HCT116 (cell line): ENCODE measurements around the gene ADM2. TPM values are rescaled to one million over a fixed set of nuclear protein-coding genes. Genes with fewer than 3 reads are reported as not detected.

Source experiments
- ATAC-seq: fragments of 200-7000 bp; cut with Tn5 transposase; 2 replicates; pipeline ENCODE4 v1.9.1; 2020; ENCODE audit warnings: mild to moderate bottlenecking, moderate library complexity
- BruUV-seq: library from RNA; stranded (reverse); fragments of 400-500 nt; replicated peaks from 2 replicates; lab custom pipeline; 2021; lab: Mats Ljungman, UMichigan
- CTCF ChIA-PET: fragments of 300-600 bp; sonication (Branson Sonifier 250); formaldehyde crosslinking; loops from one replicate; lab custom pipeline; 2021; ENCODE audit warnings: antibody characterized with exemption; lab: Charles Lee
- POLR2A ChIA-PET: fragments of 300-600, 350-600 bp; sonication (Branson Sonifier 250); formaldehyde crosslinking; loops from one replicate; lab custom pipeline; 2021; ENCODE audit warnings: antibody characterized with exemption; lab: Charles Lee
- RAD21 ChIA-PET, 2 experiments: fragments of 300-600 bp; sonication (Branson Sonifier 250); formaldehyde crosslinking; loops; one replicate each; lab custom pipeline; 2023; ENCODE audit warnings: low total read pairs in 2 of 2; ENCODE audit not compliant: uncharacterized antibody in 2 of 2, unreplicated experiment in 2 of 2, low non-redundant PET in 1 of 2; lab: Charles Lee
- DNase-seq: peaks from one replicate; pipeline ENCODE4 v3.0.0-alpha.2; 2010; ENCODE audit warnings: low read depth, low spot score
- H2AFZ ChIP-seq: fragments of 200-600 bp; shearing (Covaris generic), sonication (generic); 2 replicates; pipeline ENCODE4 v1.6.1; 2017; ENCODE audit warnings: low read depth, mixed run types, mixed read lengths, antibody characterized with exemption, low read length; ENCODE audit not compliant: poor library complexity, severe bottlenecking
- H3K27ac ChIP-seq: 2 replicates; pipeline ENCODE4 v1.5.1; 2012; ENCODE audit warnings: low read depth, low read length
- H3K27me3 ChIP-seq: fragments of 200-600 bp; sonication (generic); 2 replicates; pipeline ENCODE4 v1.6.1; 2016; ENCODE audit warnings: mixed run types, low read length, mixed read lengths; ENCODE audit not compliant: insufficient read depth
- H3K36me3 ChIP-seq, 2 experiments: fragments of 200-500 bp in 1 of 2; fragments of 200-600 bp in 1 of 2; sonication (Bioruptor generic) in 1 of 2; sonication (generic) in 1 of 2; 2 replicates each; pipeline versions ENCODE4 v1.5.1 to v1.6.1; 2014 to 2016; ENCODE audit warnings: low read length in 2 of 2, inconsistent platforms in 1 of 2, mixed read lengths in 1 of 2, mixed run types in 1 of 2; ENCODE audit not compliant: insufficient read depth in 2 of 2, control insufficient read depth in 1 of 2
- H3K4me1 ChIP-seq, 2 experiments: fragments of 200-600 bp in 1 of 2; sonication (generic) in 1 of 2; 2 replicates each; pipeline versions ENCODE4 v1.5.1 to v1.6.1; 2012 to 2017; ENCODE audit warnings: low read length in 2 of 2, inconsistent platforms in 1 of 2, mild to moderate bottlenecking in 1 of 2, mixed read lengths in 1 of 2, mixed run types in 1 of 2, moderate library complexity in 1 of 2; ENCODE audit not compliant: insufficient read depth in 2 of 2, control insufficient read depth in 1 of 2
- H3K4me2 ChIP-seq: fragments of 200-600 bp; sonication (generic); 2 replicates; pipeline ENCODE4 v1.6.1; 2017; ENCODE audit warnings: mixed run types, low read length, mixed read lengths
- H3K4me3 ChIP-seq, 2 experiments: fragments of 200-600 bp in 1 of 2; sonication (generic) in 1 of 2; replicated peaks in 1 of 2; 2 replicates each; pipeline ENCODE4 v1.5.1; 2011 to 2016; ENCODE audit warnings: low read length in 2 of 2, control low read depth in 1 of 2, low read depth in 1 of 2, mild to moderate bottlenecking in 1 of 2, mixed read lengths in 1 of 2, mixed run types in 1 of 2
- H3K79me2 ChIP-seq: fragments of 200-600 bp; sonication (generic); 2 replicates; pipeline ENCODE4 v1.6.1; 2017; ENCODE audit warnings: mild to moderate bottlenecking, mixed run types, low read length, moderate library complexity, mixed read lengths; ENCODE audit not compliant: insufficient read depth
- H3K9ac ChIP-seq: fragments of 200-600 bp; sonication (generic); 2 replicates; pipeline ENCODE4 v1.6.1; 2016; ENCODE audit warnings: low read length, mixed read lengths
- H3K9me2 ChIP-seq: fragments of 200-600 bp; sonication (generic), shearing (Covaris generic); 2 replicates; pipeline ENCODE4 v1.6.1; 2017; ENCODE audit warnings: mixed run types, mild to moderate bottlenecking, moderate library complexity; ENCODE audit not compliant: insufficient read depth
- H3K9me3 ChIP-seq, 2 experiments: fragments of 200-500 bp in 1 of 2; fragments of 200-600 bp in 1 of 2; sonication (Bioruptor generic) in 1 of 2; sonication (generic) in 1 of 2; 2 replicates each; pipeline ENCODE4 v1.6.1; 2014 to 2017; ENCODE audit warnings: low read length in 2 of 2, mixed read lengths in 2 of 2, inconsistent platforms in 1 of 2, low read depth in 1 of 2, mild to moderate bottlenecking in 1 of 2, mixed run types in 1 of 2, moderate library complexity in 1 of 2; ENCODE audit not compliant: control insufficient read depth in 1 of 2, insufficient read depth in 1 of 2
- H4K20me1 ChIP-seq: fragments of 200-600 bp; sonication (generic), shearing (Covaris generic); 2 replicates; pipeline ENCODE4 v1.6.1; 2017; ENCODE audit warnings: mixed run types, mild to moderate bottlenecking, moderate library complexity; ENCODE audit not compliant: insufficient read depth
- EZH2 ChIP-seq: fragments of 200-600 bp; sonication (generic); IDR thresholded peaks from 2 replicates; pipeline ENCODE4 v1.6.1; 2017; ENCODE audit warnings: antibody characterized with exemption, mixed run types
- FOSL1 ChIP-seq: IDR thresholded peaks from 2 replicates; pipeline ENCODE4 v1.6.1; 2012; ENCODE audit warnings: low read depth
- TCF7L2 ChIP-seq: IDR thresholded peaks from 2 replicates; pipeline ENCODE4 v1.7.0; 2011; ENCODE audit warnings: borderline replicate concordance, inconsistent platforms; ENCODE audit not compliant: insufficient read depth, insufficient read length; ENCODE audit errors: extremely low read depth
- ZNF274 ChIP-seq: fragments of 200-500 bp; sonication (Bioruptor generic); IDR thresholded peaks from 2 replicates; pipeline ENCODE4 v1.6.1; 2014; ENCODE audit warnings: mild to moderate bottlenecking, low read depth, low read length, inconsistent platforms
- intact Hi-C: fragments of 100-400 bp; cut with micrococcal nuclease; formaldehyde crosslinking; loops from 2 replicates; pipeline ENCODE4 v1.10.0; 2022
- total RNA-seq: library from RNA; stranded (reverse); gene quantifications from one replicate; pipeline ENCODE4 v1.2.1, GENCODE V29; 2021; ENCODE audit not compliant: unreplicated experiment

Gene ADM2
- total RNA-seq, 1 experiment from 2014 or later, result 12.8 TPM

GRCh38 chr22:50470491-50470890, 10.9 kb upstream of the ADM2 start:
- H3K36me3 ChIP-seq, result peaks cover 0 to 4% of the 10 kb centered on the region in 2 experiments; a peak in 3 of 4 replicates
- CTCF ChIA-PET, result interaction anchor here (1.0 to 1.1 kb wide), 2 partner anchors 28 to 55 kb away, joined by 4 to 5 read pairs; partner anchors contain the start of gene SCO2
- DNase-seq (no peak), ATAC-seq (no peak)
- RAD21 ChIA-PET, result no interaction called here
- H3K9me3 ChIP-seq, result no peaks in the 10 kb centered on the region
- no peak overlapping the region for H3K9ac ChIP-seq
- H3K27ac ChIP-seq, result peak overlapping the region; percentile 55; the same call in 1 of the 2 replicates
- no peaks in the 10 kb centered on the region for H3K9me2 ChIP-seq
- H3K4me2 ChIP-seq, result peak overlapping the region; percentile 62
- TF ChIP-seq FOSL1 (no peak), TCF7L2 (no peak)
- intact Hi-C loops, result no loop called here
- H3K79me2 ChIP-seq, result peaks cover 61% of the 10 kb centered on the region
- POLR2A ChIA-PET, result no interaction called here
- 0 out of 4 replicates have a peak overlapping the region, but pooled peaks of 1 of the 2 experiments have one; percentile 3 for H3K4me3 ChIP-seq
- no peak overlapping the region for H2AFZ ChIP-seq
- no TSS peak for BruUV-seq
- H3K4me1 ChIP-seq, result peaks cover 30 to 53% of the 10 kb centered on the region in 2 experiments
- H4K20me1 ChIP-seq, result peaks cover 6% of the 10 kb centered on the region; the same call in 1 of the 2 replicates
- no peaks in the 10 kb centered on the region for H3K27me3 ChIP-seq

GRCh38 chr22:50471197-50471847, 10.0 kb upstream of the ADM2 start:
- BruUV-seq, result no TSS peak
- H3K79me2 ChIP-seq, result peaks cover 61% of the 10 kb centered on the region
- H3K36me3 ChIP-seq, result no peaks in the 10 kb centered on the region; a peak in 2 of 4 replicates
- H3K4me3 ChIP-seq, result no peak overlapping the region
- no peaks in the 10 kb centered on the region for H3K9me3 ChIP-seq
- no peak overlapping the region for H3K9ac ChIP-seq
- peak overlapping the region; percentile 36; the same call in 1 of the 2 replicates for H3K27ac ChIP-seq
- H2AFZ ChIP-seq, result no peak overlapping the region
- CTCF ChIA-PET, result no interaction called here
- intact Hi-C loops, result no loop called here
- H3K9me2 ChIP-seq, result no peaks in the 10 kb centered on the region
- TF ChIP-seq EZH2 (no peak), ZNF274 (no peak), TCF7L2 (no peak)
- DNase-seq (no peak), ATAC-seq (no peak)
- no peaks in the 10 kb centered on the region for H3K27me3 ChIP-seq
- POLR2A ChIA-PET, result no interaction called here
- peak overlapping the region; percentile 62; the same call in 1 of the 2 replicates for H3K4me2 ChIP-seq
- peaks cover 30 to 56% of the 10 kb centered on the region in 2 experiments for H3K4me1 ChIP-seq
- RAD21 ChIA-PET, result no interaction called here
- peaks cover 6% of the 10 kb centered on the region; the same call in 1 of the 2 replicates for H4K20me1 ChIP-seq
